Cardiac muscle cell (in vitro differentiated cells and primary cell): Measurements from ENCODE around the gene KCNS3. TPM values are rescaled to one million over a fixed set of nuclear protein-coding genes. Genes with fewer than 3 reads are reported as not detected.

Experiments
- DNase-seq, 2 donors: peaks; one replicate each; pipeline versions ENCODE4 v3.0.0 to v3.0.0-alpha.2; 2010 to 2017; ENCODE audit warnings: low read depth in 1 of 2, low spot score in 1 of 2
- H3K27ac ChIP-seq: fragments of 200-600 bp; sonication (generic); 2 replicates; pipeline ENCODE4 v1.5.1; 2016
- H3K27me3 ChIP-seq: fragments of 200-600 bp; sonication (generic); 2 replicates; pipeline ENCODE4 v1.6.0; 2016; ENCODE audit warnings: control low read depth
- H3K36me3 ChIP-seq: fragments of 200-600 bp; sonication (generic); 2 replicates; pipeline ENCODE4 v1.5.1; 2016; ENCODE audit warnings: control low read depth
- H3K4me1 ChIP-seq: fragments of 200-600 bp; sonication (generic); 2 replicates; pipeline ENCODE4 v1.8.1; 2017; ENCODE audit warnings: low read depth, mild to moderate bottlenecking, mixed run types
- H3K4me3 ChIP-seq: fragments of 200-600 bp; sonication (generic); 2 replicates; pipeline ENCODE4 v1.5.1; 2016; ENCODE audit warnings: mild to moderate bottlenecking
- H3K9me3 ChIP-seq: fragments of 200-600 bp; sonication (generic); 2 replicates; pipeline ENCODE4 v1.5.1; 2017; ENCODE audit warnings: low read depth, mild to moderate bottlenecking, control low read depth
- CTCF ChIP-seq: IDR thresholded peaks from 2 replicates; pipeline ENCODE4 v1.5.1; 2012; ENCODE audit warnings: low read depth, mild to moderate bottlenecking, low read length
- polyA plus RNA-seq: library from polyadenylated mRNA; unstranded; fragments of >200 nt; fragmentation: Nextera tagmentation; extraction: Ambion mirVana; gene quantifications from 2 replicates; pipeline ENCODE4 v1.2.1, GENCODE V29; 2016
- total RNA-seq: library from RNA; depleted of rRNA; stranded (reverse); fragments of >200 nt; gene quantifications from 2 replicates; pipeline ENCODE4 v1.2.3, GENCODE V29; 2016

KCNS3 gene
- total and polyA plus RNA-seq, 2 experiments from 2014 or later: 3.7 to 10.5 TPM

- Histone ChIP-seq H3K36me3 (no peaks in the 10 kb centered on the region), H3K27me3 (no peaks in the 10 kb centered on the region), H3K27ac (no peak overlapping the region), H3K9me3 (no peaks in the 10 kb centered on the region), H3K4me1 (peaks cover 4% of the 10 kb centered on the region), H3K4me3 (no peak overlapping the region)
- DNase-seq: no peak
- no peak for TF ChIP-seq CTCF
These were observed 32.7 kb upstream of the KCNS3 start for GRCh38 chr2:17845806-17846205.

- H3K27me3 ChIP-seq: no peaks in the 10 kb centered on the region
- H3K27ac ChIP-seq: no peak overlapping the region
- DNase-seq: no peak
- TF ChIP-seq CTCF: no peak
- no peak overlapping the region for H3K4me3 ChIP-seq
- H3K36me3 ChIP-seq: no peaks in the 10 kb centered on the region
- H3K4me1 ChIP-seq: no peaks in the 10 kb centered on the region
- H3K9me3 ChIP-seq: no peaks in the 10 kb centered on the region
These were observed 31.8 kb upstream of the KCNS3 start for GRCh38 chr2:17846676-17847075.

GRCh38 chr2:17847236-17847635 lies 31.2 kb upstream of the KCNS3 start:
- H3K27ac ChIP-seq: no peak overlapping the region

GRCh38 chr2:17849275-17849674 lies 29.2 kb upstream of the KCNS3 start:
- no peak for TF ChIP-seq CTCF
- Histone ChIP-seq H3K36me3 (no peaks in the 10 kb centered on the region), H3K4me3 (no peak overlapping the region), H3K27ac (no peak overlapping the region), H3K27me3 (no peaks in the 10 kb centered on the region), H3K9me3 (no peaks in the 10 kb centered on the region), H3K4me1 (no peaks in the 10 kb centered on the region)
- DNase-seq: no peak

More at GRCh38 chr2:17847236-17847635, 31.2 kb upstream of the KCNS3 start:
- TF ChIP-seq CTCF: no peak
- no peak for DNase-seq
- no peaks in the 10 kb centered on the region for H3K9me3 ChIP-seq
- H3K4me3 ChIP-seq: no peak overlapping the region
- no peaks in the 10 kb centered on the region for H3K36me3 ChIP-seq
- H3K27me3 ChIP-seq: no peaks in the 10 kb centered on the region
- H3K4me1 ChIP-seq: no peaks in the 10 kb centered on the region

GRCh38 chr2:17850151-17850550 lies 28.3 kb upstream of the KCNS3 start:
- Histone ChIP-seq H3K27ac (no peak overlapping the region), H3K4me3 (no peak overlapping the region), H3K27me3 (no peaks in the 10 kb centered on the region), H3K9me3 (no peaks in the 10 kb centered on the region), H3K36me3 (no peaks in the 10 kb centered on the region), H3K4me1 (no peaks in the 10 kb centered on the region)
- no peak for DNase-seq
- no peak for TF ChIP-seq CTCF
